GM19455 (cell line): ENCODE data around the gene MUL1.

Experiments
- ATAC-seq: cut with Tn5 transposase; IDR thresholded peaks from one replicate; pipeline ENCODE4 v1.9.1; 2021; ENCODE audit not compliant: unreplicated experiment

MUL1 gene

DNA sequence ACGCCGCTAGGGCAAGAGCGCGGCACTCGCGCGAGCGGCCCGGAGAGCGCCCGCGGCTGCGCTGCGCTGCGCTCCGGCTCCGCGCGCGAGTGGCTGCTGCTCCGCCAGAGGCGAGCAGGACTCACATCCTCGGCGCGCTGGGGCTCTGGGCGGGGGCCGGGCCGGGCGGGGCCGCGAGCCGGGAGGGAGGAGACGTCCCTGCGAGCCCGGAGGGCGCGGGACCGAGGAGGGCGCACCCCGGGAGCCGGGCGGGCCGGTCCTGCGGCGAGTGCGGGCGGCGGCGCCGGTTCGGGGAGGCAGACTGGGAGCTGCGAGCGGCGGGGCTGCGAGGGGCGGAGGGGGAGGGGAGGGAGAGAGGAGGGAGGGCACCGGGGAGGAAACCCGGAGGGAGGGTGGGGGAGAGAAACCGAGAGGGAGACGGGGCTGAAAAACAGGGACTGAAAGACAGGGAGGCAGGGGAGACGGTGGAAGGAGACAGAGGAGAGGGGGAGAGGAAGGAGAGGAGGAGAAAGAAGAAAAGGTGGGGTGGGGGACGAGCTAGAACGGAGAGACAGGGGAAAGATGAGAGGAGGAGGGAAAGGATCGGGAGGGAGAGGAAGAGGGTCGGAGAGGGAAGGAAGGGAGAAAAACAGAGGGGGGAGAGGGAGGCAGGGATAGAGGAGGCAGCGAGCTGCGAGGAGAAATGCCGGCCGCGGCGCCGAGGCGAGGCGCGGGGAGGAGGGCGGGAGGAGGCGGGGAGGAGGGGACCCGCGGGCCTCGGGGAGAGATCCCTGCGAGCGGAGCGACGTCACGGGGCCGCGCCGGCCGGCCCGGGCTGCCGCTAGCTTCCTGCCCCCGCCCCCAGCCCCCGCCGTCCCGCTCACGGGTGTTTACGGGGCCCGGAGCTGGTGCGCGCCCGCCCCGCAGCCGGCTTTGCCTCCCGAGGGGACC lies 22.2 kb downstream of the MUL1 start, which contains the start of gene CAMK2N1:
CAMK2N1 (minus strand) TSS at position 684 of the 930 bp plus-strand sequence. CDS start 831 bp downstream, outside the sequence.
- no peak for ATAC-seq

DNA sequence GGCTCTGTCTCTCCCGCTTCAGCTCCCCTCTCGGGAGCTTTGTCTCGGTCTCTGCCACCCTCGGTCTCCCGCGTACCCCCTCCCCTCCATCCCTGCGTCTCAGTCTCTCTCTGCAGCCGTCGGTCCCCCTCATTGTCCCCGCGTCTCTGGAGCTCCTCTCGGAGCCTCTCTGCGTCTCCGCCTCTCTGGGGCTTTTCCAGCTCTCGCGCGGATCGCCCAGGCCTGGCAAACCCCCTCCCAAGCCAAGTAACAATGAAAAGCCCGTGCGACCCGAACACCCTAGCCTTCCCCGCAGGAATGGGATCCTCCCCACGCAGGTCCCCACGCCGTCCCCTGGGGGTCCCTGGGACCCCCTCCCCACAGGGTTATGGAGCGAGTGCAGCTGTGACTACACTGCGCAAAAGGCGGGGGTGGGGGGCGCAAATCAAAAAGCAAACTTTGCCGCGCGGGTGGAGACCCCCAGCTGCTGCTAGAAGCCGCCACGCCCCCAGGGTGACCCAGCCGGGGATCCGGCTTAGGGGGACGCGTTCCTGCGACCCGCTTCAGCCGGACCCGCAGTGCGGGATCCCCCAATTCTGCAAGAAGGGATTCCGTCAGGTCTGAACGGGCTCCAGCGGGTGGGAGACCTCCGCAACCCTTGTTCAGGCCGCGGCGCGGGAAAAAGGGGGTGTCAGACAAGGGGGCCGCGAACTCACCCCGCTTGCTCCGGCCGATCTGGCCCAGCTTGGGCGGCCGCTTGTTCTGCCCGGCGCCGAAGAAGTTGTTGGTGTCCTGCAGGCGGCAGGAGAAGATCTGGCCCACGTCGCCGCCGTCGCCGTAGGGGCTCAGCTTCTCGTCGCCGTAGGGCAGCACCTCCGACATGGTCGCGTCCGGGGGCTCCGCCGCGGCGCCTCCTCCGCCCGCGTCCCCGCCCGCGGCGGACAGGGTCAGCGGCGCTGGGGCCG lies 23.2 kb downstream of the MUL1 start:
- no peak for ATAC-seq

DNA sequence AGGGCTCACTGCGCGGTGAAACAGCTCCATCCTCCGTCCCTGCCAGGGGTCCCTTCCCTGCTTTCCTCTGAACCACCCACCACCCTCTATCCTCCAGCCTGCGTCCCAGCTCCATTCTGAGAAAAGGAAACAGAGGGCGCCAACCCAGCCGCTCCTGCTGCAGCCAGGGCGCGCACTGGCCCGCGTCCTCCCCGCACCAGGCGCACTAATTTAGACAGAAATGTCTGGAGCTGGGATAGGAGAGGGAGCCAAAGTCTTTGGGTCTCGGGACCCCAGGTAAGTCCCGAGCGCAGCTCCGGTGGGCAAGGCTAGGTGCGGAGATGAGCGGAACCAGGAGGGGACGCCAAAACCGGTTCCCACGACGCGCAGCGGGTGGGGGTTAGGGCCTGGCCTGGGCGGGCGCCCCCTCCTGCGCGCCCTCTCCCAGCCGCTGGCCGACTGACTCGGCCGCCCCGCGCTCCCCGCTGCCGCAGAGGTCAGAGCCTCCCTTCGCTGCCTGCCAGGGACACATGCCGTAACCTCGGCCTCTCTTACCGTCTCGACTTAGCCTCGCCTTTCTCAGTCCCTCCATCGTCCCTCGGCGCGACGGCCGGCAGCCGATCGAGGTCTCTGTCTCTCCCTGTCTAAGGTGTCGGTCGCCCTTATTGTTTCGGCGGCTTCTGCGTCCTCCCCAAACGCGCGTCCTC lies 24.0 kb downstream of the MUL1 start:
- no peak for ATAC-seq

DNA sequence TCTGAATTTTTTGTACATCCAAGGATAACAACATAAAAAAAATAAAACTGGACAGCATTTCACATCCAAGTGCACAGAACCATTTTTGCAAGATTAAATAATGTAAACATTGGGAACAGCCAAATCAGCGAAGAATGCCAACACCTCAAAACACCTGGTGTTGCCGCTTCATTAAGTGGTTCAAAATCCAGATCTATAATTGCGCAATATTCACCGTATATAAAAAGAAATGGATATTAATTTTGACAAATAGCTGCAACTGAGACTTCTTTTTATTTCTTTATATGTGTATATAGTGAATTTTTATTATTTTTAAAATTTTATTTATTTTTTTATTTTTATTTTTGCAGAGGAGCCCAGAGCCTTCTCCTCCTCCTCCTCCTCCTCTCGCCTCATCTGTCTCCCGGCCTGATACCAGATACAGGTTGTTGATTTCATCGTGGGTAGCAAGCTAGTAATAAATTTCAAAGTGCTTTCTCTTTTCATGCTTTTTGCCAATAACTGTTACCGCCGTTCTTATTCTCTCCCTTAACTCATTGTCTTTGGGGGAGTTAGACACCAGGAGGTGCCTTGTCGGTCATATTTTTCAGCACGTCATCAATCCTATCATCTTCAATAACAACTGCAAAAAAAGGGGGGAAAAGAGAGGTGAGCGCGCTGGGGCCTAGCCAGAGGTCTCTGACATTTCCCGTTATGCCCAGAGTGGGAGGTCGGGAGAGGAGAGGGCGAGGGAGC lies 24.7 kb downstream of the MUL1 start:
- ATAC-seq: no peak

DNA sequence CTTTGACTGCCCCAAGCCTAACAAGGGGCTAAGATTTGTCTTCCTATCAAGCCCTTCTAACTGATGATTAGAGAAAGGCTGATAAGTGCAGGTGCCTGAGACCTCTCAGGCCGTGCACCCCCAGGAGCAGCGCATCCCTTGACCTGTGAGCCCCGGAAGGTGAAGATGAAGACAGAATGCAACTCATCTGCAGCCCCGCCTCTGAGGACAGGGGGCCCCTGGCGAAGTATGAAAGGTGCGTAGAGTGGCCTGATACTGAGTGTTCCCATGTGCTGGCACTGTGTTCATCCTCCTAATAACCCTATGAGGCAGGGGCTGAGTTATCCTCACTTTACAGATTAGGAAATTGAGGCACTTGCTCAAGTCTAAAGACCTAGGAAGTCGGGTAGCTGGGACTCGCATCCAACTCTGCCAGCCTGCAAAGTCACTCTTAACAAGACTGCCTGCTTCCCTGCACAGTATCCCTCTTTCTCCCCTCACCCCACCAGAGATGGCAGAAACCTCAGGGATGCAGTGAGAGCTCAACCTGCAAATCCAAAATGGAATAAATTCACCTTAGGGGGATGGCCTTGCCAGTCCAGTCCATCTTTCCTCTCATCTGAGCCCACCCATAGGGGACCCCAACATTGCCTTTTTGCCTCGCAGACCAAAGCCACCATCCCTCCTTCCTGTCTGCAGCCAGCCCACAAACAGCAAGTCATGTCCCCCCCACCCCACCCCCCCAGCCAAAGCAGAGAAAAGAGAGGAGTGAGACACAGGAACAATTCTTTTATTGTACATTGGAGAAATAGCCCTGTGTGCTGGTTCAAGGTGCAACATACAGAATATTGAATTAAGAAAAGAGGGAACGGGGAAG lies 26.1 kb downstream of the MUL1 start:
- ATAC-seq: no peak

DNA sequence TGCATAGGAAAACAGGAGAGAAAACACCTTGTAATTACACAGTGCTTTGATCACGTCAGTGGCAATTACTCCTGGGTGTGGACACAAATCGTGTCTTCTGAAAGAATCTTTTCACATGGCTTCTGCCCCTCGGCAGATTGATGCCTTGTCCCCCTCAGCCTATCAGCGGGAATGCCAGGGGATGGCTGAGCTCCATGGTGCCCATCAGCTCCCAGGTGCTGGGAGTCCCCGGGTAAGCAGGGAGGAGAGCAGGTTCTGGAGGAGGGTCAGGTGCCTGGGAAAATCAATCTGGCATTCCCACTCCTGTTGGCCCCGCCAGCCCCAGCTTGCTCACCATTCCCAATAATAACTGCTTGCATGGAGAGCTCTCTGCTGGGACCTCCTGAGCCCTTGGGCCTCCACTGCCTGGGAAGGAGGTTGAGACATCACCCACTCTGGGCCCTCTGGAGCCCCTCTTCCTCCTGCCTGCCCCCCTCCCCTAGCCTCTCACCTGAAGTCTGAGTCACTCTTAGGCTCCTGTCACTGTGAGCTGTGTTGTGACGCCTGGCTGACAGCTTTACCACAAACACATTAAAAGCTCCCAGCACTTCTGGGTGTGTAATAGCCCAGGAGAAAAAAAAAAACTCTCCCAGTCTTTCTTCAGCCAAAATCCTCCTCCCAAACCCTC lies 26.9 kb downstream of the MUL1 start:
- ATAC-seq: no peak

DNA sequence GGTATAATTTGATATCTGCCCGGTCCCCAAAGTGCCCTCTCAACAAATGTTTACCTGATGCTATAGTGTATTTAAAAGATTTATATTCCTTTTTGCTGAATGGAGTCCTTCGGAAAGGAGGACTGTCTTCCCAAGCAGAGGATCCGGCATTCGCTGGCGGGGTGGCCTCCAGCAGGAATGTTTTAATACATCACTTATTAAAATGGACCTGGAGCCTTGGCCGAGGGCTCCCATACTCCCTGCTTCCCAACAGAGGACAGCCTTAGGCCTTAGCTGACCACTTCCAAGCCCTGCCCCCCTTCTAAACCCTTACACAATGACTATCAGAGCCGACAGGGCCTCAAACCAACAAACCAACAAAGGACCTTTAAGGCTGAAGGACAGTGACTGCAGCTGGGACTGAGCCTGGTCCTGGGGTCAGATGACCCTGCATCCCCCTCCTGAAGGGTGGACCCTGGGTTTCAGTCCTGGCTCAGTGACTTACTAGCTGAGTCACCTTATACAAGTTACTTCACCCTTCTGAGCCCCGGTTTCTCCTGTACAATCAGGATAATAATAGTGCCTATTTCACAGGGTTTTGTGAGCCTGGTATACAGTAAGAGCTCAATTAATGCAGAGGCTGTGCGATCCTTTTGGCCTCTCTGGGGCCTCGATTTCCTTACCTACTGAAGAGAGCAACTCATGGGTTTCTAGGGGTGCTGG lies 27.6 kb downstream of the MUL1 start:
- ATAC-seq: no peak

DNA sequence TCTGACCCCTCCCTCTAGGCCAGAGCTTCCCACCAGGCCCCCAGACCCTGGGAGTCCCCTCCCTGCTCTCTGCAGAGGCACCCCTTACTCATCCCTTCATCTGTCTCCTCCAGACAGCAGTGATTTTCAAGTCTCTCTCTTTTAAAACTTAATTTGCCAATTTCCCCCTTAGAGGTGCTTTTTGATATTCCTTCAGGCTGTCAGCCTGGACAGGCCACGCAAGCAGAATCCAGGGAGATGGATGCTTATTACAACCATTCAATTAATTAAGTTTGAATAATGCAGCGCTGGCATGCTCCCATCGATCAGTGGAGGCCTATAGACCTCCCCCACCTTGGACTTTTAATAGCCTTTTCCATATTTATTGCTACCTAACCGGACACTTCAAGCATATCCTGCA lies 28.1 kb downstream of the MUL1 start:
- no peak for ATAC-seq

DNA sequence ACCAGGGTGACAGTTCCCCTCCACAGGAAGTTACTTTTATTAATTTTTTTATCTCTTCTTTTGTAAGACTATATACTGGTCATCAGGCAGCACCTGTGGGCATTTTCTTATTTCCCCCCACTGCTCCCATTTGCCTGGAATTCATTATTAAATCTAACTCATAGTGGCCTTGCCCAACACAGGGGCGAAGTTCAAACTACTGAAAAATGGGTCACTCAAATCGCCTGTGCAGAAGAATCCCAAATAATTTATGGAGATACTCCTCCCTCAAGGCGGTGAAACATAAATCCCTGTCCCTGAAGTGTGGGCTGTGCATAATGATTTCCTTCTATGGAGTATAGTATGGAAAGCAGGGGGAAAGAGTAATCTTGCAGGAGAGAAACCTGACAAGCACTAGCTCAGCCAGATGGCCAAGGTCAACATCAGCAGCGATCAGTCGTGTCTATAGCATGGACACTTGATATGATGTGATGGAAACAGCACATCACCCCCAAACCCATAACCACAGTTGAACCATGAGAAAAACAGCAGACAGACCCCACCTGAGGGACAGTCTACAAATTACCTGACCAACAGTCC lies 29.8 kb downstream of the MUL1 start:
- no peak for ATAC-seq

DNA sequence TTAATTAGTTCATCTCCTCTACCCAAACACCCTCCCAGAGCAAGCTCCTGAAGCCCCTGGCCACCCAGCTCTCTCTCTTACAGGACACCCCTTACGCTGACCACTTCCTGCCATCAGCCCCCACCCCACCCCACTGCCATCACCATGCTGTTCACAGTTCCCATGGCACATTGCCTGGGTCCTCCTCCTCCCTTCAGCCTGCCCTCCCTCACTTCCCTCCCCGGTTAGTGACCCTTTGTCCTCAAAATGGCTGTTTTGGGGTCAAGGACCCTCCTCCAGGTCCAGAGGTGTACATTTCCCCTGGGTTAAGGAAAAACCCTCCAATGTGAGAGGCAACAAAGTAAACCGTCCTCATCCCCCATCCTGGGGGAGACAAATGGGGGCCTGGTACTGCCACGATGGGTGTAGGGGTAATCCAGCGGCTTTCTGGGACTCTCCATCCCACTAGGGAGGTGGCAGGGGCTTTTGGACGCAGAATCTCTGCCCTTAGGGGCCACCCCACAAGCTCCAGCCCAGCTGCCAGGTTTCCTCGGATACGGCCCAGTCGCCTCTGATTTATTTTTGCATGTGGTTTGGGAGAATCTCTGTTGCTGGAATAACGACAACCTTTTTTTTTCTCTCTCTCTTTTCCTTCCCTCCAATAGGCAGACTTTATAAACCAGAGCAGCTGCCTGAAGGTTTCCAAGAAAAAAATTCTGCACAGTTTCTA lies 30.4 kb downstream of the MUL1 start:
- no peak for ATAC-seq

DNA sequence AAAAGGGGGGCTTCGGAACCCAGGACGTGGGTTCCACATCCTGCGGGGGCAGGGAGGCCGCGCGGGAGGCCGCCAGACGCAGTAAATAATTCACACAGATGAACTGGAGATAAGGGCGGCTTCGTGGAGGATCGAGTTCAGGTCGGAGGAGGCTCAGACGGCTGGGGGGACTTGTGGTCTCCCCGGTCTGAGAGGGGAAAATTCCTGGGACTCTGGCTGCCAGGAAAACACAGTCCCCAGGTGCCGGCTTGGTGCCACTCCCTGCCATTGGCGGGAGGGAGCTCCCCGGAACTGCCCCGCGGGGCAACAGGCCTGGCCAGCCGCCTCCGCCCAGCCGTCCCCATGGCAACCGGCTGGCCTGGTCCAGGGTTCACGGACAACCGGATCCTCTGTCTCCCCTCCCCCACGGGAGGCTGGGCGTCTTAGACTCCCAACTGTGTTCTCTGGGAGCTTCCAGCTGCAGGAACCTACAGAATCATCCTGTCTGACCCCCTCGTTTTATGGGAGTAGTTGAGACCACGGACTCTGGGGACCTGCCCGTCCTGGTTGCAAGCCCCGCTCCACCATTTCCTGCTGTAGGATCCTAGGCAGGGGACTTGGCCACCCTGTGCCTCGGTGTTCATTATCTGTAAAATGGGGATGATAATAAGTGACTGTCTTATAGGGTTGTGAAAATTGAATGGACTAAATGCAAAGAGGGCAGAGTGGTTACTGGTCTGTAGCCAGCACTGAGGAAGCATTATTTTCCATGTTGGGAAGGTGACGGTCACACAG lies 31.5 kb downstream of the MUL1 start:
- no peak for ATAC-seq

DNA sequence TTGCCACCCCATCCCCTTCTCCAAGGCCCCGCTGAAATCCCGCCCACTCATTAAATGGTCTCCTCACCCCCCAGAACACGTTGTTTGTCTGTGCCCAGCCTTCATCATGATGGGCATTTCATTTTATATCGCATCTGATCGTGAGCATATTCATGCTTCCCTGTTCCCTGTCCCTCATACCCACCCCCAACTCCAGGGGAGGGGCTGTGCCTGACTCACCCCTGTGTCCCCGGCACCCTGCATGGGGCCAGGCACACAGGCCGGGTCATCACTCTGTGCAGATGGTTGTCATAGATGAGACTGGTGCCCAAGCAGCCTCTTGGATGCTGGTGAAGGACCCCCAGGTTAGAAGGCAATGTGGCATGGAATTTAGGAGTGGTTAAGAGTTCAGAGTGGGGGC lies 33.0 kb downstream of the MUL1 start:
- ATAC-seq: no peak

DNA sequence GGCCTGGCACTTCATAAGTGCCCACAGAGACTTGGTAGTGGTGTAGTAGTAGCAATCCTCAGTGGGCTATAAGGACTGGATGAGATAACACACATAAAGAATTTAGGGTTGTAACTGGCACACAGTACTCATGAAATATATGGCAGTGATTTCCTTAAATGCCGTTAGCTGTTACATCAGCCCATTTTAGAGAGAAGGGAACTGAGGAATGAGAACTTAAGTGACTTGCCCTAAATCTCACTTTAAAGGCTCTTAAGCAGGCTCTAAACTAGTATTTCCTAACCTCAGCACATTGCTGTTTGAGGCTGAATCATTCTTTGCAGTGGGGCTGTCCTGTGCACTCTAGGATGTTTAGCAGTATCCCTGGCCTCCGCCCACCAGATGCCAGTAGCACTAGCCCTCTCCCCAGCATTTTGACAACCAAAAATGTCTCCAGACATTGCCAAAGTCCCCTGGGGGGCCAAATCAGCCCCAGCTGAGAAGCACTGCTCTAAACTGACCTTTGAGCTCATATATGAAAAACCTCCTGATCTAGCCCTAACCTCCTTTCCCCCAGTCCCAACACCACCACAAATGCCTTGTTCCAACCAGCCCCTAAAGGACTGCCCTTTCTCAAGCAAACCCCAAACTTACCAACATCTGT lies 33.5 kb downstream of the MUL1 start:
- ATAC-seq: no peak

DNA sequence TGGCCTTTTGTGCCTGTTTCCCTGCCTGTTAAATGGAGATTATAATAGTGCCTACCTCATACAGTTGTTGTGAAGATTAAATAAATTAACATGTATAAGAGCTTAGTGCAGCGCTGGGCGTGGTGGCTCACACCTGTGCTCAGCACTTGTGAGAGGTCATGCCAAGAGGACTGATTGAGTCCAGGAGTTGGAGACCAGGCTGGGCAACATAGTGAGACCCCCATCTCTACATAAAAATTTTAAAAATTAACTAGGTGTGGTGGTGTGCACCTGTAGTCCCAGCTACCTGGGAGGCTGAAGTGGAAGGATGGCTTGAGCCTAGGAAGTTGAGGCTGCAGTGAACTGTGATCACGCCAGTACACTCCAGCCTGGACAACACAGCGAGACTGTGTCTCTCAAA lies 34.1 kb downstream of the MUL1 start:
- no peak for ATAC-seq

DNA sequence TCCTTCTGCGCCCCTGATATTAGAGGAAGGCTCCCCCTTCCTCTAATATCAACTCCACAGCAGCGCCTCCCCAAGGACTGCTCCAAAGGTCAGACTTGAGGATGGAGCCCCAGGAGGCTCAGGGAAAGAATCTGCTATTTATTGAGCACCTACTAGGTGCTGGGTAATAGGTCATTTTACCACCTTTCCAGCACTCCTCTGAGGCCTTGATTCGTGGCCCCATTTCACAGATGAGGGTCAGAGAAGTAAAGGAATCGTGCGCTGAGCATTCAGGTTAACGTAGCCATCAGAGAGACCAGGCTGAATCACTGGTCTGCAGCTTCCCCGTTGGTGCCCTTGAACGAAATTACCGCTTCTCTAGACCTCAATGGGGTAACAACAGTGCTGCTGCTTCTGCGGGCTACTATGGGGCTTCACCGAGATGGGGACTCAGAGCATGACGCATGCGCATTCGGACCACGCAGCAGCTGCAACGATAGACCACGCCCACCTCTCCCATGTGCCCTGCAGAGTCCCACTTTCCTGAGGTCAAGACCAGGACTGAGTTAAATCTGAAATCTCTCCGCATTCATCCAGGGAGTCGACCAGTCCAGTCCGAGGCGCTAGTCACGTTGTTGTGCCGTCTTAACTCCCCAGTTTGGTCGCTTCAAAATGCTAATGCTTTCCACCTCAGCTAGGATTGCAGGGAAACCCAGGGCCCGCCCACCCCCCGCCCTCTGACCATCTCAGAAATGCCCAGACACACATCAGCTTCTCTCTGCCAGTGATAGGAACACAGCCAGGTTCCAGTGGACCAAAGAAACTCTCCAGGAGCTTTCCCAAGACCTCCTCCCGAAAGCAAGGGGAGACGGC lies 34.9 kb downstream of the MUL1 start:
- ATAC-seq: no peak
